Measurements from ENCODE around the gene COL1A2. TPM values are rescaled to one million over a fixed set of nuclear protein-coding genes. Genes with fewer than 3 reads are reported as not detected.
A peak's percentile ranks its signal among the peaks of the same experiment; 100 is the strongest.

The COL1A2 gene
- total RNA-seq, 1 experiment from 2014 or later: 81.2 TPM

- no peak for TF ChIP-seq STAT6 (CRISPR knock-in tag; conservative IDR thresholded peaks at IDR 0.05; ENCODE audit: low read depth)
- TF ChIP-seq E2F1 (CRISPR knock-in tag; IDR thresholded peaks at IDR 0.05): no peak
Measured at GRCh38 chr7:94442639-94443038, 47.9 kb downstream of the COL1A2 start (continued).

- Mint-ChIP-seq H3K4me1 (peaks cover 22% of the 10 kb centered on the region), H3K9me3 (no peaks in the 10 kb centered on the region), H3K27ac (no peak overlapping the region), H3K36me3 (0 out of 2 replicates have a peak, but pooled peaks cover 2% of the 10 kb centered on the region), H3K27me3 (ENCODE audit: low read depth) (no peaks in the 10 kb centered on the region), H3K4me3 (no peak overlapping the region)
- DNase-seq (ENCODE audit: low spot score): no peak
- ChIA-PET CTCF (interaction anchor here (1.1 to 1.5 kb wide), 2 partner anchors 9 to 802 kb away, joined by 3 to 6 read pairs; no protein-coding TSS in a partner anchor), POLR2A (no interaction called here)
- ATAC-seq: no peak
- no peak for TF ChIP-seq E2F5 (CRISPR knock-in tag; IDR thresholded peaks at IDR 0.05)
Measured at GRCh38 chr7:94444813-94445212, 50.1 kb downstream of the COL1A2 start.

- no peak overlapping the region for H3K4me3 Mint-ChIP-seq
- ATAC-seq (no peak), DNase-seq (ENCODE audit: low spot score) (no peak)
- H3K27ac Mint-ChIP-seq: 0 out of 2 replicates have a peak overlapping the region, but pooled peaks have one; percentile 0
- ChIA-PET CTCF (interaction anchor here (0.8 to 1.5 kb wide), 5 partner anchors 10 to 951 kb away, joined by 3 to 6 read pairs (median 3); partner anchors contain the start of gene PON3), POLR2A (no interaction called here)
- no peaks in the 10 kb centered on the region for H3K27me3 Mint-ChIP-seq (ENCODE audit: low read depth)
- H3K4me1 Mint-ChIP-seq: peaks cover 12% of the 10 kb centered on the region
- no peaks in the 10 kb centered on the region for H3K9me3 Mint-ChIP-seq
- H3K36me3 Mint-ChIP-seq: 0 out of 2 replicates have a peak, but pooled peaks cover 2% of the 10 kb centered on the region
- TF ChIP-seq ATF3 (CRISPR knock-in tag; conservative IDR thresholded peaks at IDR 0.05) (no peak), ARID4B (CRISPR knock-in tag; IDR thresholded peaks at IDR 0.05; ENCODE audit: borderline replicate concordance) (no peak), USF1 (CRISPR knock-in tag; IDR thresholded peaks at IDR 0.05) (no peak), CREB1 (CRISPR knock-in tag; IDR thresholded peaks at IDR 0.05) (no peak), MAX (CRISPR knock-in tag; IDR thresholded peaks at IDR 0.05) (no peak), NR1H2 (CRISPR knock-in tag; IDR thresholded peaks at IDR 0.05) (no peak), TP53 (CRISPR knock-in tag; IDR thresholded peaks at IDR 0.05) (no peak), SMAD4 (CRISPR knock-in tag; IDR thresholded peaks at IDR 0.05) (no peak), HMGXB4 (CRISPR knock-in tag; IDR thresholded peaks at IDR 0.05) (no peak), ZNF512 (CRISPR knock-in tag; IDR thresholded peaks at IDR 0.05; ENCODE audit: borderline replicate concordance) (no peak), HMGA2 (CRISPR knock-in tag; IDR thresholded peaks at IDR 0.05) (no peak), OVOL2 (CRISPR knock-in tag; IDR thresholded peaks at IDR 0.05; ENCODE audit: borderline replicate concordance) (no peak)
Measured at GRCh38 chr7:94445696-94446194, 51.0 kb downstream of the COL1A2 start.

Data from WTC11 (cell line).